Glutamatergic neuron (in vitro differentiated cells): ENCODE measurements around the gene ING2. TPM values are rescaled to one million over a fixed set of nuclear protein-coding genes. Genes with fewer than 3 reads are reported as not detected.

Source experiments
- DNase-seq: peaks from one replicate; pipeline ENCODE4 v3.0.0; 2022
- H3K27ac Mint-ChIP-seq: one replicate; pipeline ENCODE4 v1.8.0; 2020; ENCODE audit warnings: mild to moderate bottlenecking, mixed read lengths, inconsistent platforms; ENCODE audit not compliant: unreplicated experiment
- H3K27me3 Mint-ChIP-seq: one replicate; pipeline ENCODE4 v1.8.0; 2020; ENCODE audit warnings: mild to moderate bottlenecking, moderate library complexity, mixed read lengths, inconsistent platforms; ENCODE audit not compliant: unreplicated experiment
- H3K36me3 Mint-ChIP-seq: one replicate; pipeline ENCODE4 v1.8.0; 2020; ENCODE audit warnings: mild to moderate bottlenecking, mixed read lengths, inconsistent platforms; ENCODE audit not compliant: unreplicated experiment
- H3K4me1 Mint-ChIP-seq: one replicate; pipeline ENCODE4 v1.8.0; 2020; ENCODE audit warnings: mild to moderate bottlenecking, low read depth, mixed read lengths, inconsistent platforms; ENCODE audit not compliant: unreplicated experiment
- H3K4me3 Mint-ChIP-seq: one replicate; pipeline ENCODE4 v1.8.0; 2020; ENCODE audit warnings: mild to moderate bottlenecking, mixed read lengths, inconsistent platforms; ENCODE audit not compliant: unreplicated experiment
- H3K9me3 Mint-ChIP-seq: one replicate; pipeline ENCODE4 v1.8.0; 2020; ENCODE audit warnings: mild to moderate bottlenecking, moderate library complexity, mixed read lengths, inconsistent platforms; ENCODE audit not compliant: unreplicated experiment
- CTCF ChIP-seq: fragments of 200-600 bp; sonication (generic); IDR thresholded peaks from one replicate; pipeline ENCODE4 v1.5.0; 2021; ENCODE audit not compliant: partially characterized antibody, unreplicated experiment
- total RNA-seq: library from RNA; stranded (reverse); fragmentation: NEBNext Ultra II Directional; extraction: Animal tissue kit (Norgen Biotek cat#: 25700); gene quantifications from one replicate; pipeline ENCODE4 v1.2.1, GENCODE V29; 2021; ENCODE audit not compliant: unreplicated experiment

Gene ING2
- total RNA-seq, 1 donor from 2014 or later = 4.8 TPM

- DNase-seq = no peak
- no peaks in the 10 kb centered on the region for H3K36me3 Mint-ChIP-seq
- H3K4me1 Mint-ChIP-seq = peaks cover 3% of the 10 kb centered on the region
- TF ChIP-seq CTCF = no peak
- H3K27ac Mint-ChIP-seq = no peak overlapping the region
- H3K27me3 Mint-ChIP-seq = peaks cover 2% of the 10 kb centered on the region
- no peak overlapping the region for H3K4me3 Mint-ChIP-seq
- H3K9me3 Mint-ChIP-seq = no peaks in the 10 kb centered on the region
These were observed 36.3 kb downstream of the ING2 start for GRCh38 chr4:183541010-183541751.

GRCh38 chr4:183541752-183542040, 36.8 kb downstream of the ING2 start:
- Mint-ChIP-seq H3K27ac (no peak overlapping the region), H3K27me3 (peaks cover 2% of the 10 kb centered on the region), H3K4me1 (peaks cover 3% of the 10 kb centered on the region), H3K9me3 (no peaks in the 10 kb centered on the region), H3K36me3 (no peaks in the 10 kb centered on the region), H3K4me3 (no peak overlapping the region)
- no peak for TF ChIP-seq CTCF
- peak; percentile 44 for DNase-seq

GRCh38 chr4:183543435-183543834, 38.6 kb downstream of the ING2 start:
- Mint-ChIP-seq H3K27ac (no peak overlapping the region), H3K4me3 (no peak overlapping the region), H3K9me3 (peaks cover under 1% of the 10 kb centered on the region), H3K27me3 (no peaks in the 10 kb centered on the region), H3K4me1 (peaks cover 3% of the 10 kb centered on the region), H3K36me3 (no peaks in the 10 kb centered on the region)
- no peak for TF ChIP-seq CTCF
- no peak for DNase-seq

GRCh38 chr4:183544109-183544508, 39.3 kb downstream of the ING2 start:
- H3K9me3 Mint-ChIP-seq = peaks cover 2% of the 10 kb centered on the region
- no peak for TF ChIP-seq CTCF
- no peak for DNase-seq
- no peaks in the 10 kb centered on the region for H3K36me3 Mint-ChIP-seq
- no peak overlapping the region for H3K27ac Mint-ChIP-seq
- H3K4me3 Mint-ChIP-seq = no peak overlapping the region
- H3K27me3 Mint-ChIP-seq = no peaks in the 10 kb centered on the region
- peaks cover 3% of the 10 kb centered on the region for H3K4me1 Mint-ChIP-seq

- Mint-ChIP-seq H3K27me3 (no peaks in the 10 kb centered on the region), H3K4me1 (peaks cover 3% of the 10 kb centered on the region), H3K4me3 (no peak overlapping the region), H3K9me3 (peaks cover 2% of the 10 kb centered on the region), H3K27ac (no peak overlapping the region), H3K36me3 (no peaks in the 10 kb centered on the region)
- DNase-seq = no peak
- no peak for TF ChIP-seq CTCF
These were observed 41.5 kb downstream of the ING2 start for GRCh38 chr4:183546376-183546775.
